ENCODE results near the gene CAPN7. TPM values are rescaled to one million over a fixed set of nuclear protein-coding genes. Genes with fewer than 3 reads are reported as not detected.

CAPN7 gene
- total and polyA plus RNA-seq, 2 donors (not counting 1 experiment from before 2014, with no cell fraction given) = 25.9 to 38.0 TPM

DNA sequence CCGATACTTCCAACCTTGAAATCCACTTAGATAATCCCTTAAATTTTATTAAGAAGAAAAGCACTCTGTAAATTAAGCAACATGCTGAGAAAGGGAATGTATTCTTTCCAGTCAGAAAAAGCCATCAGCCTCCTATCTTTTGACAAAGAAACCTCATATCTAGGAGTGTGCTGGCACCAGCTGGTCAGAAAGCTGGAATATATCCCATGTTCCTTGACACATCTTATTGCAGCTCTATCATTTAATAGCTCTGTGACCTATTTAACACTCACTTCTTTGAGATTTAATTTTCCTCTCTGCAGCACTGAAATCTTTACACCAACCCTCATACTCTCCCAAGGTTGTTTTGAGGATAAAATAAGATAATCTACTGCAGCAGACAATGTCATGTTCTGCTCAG is 30.4 kb upstream of the CAPN7 start:
- H3K9me3 ChIP-seq (ENCODE audit: control insufficient read depth, insufficient read depth, low read depth, low read length) = no peaks in the 10 kb centered on the region
- no peak overlapping the region for H2AFZ ChIP-seq (ENCODE audit: low read length)
- H3K27me3 ChIP-seq (ENCODE audit: control insufficient read depth, insufficient read depth, low read length) = peaks cover 3% of the 10 kb centered on the region
- no peaks in the 10 kb centered on the region for H4K20me1 ChIP-seq (ENCODE audit: control insufficient read depth, extremely low read depth, insufficient read depth, low read length)
- no peak for DNase-seq (ENCODE audit: low read depth in 2 of 2)
- H3K9ac ChIP-seq (ENCODE audit: insufficient read depth, low read length) = no peak overlapping the region
- no peaks in the 10 kb centered on the region for H3K36me3 ChIP-seq (ENCODE audit: control insufficient read depth, insufficient read depth, low read length)
- no peaks in the 10 kb centered on the region for H3K4me1 ChIP-seq (ENCODE audit: control insufficient read depth, extremely low read depth, insufficient read depth, low read length)
- no peak overlapping the region for H3K4me3 ChIP-seq (replicated peaks in 1 of 4; ENCODE audit: control extremely low read depth in 1 of 4, insufficient read depth in 1 of 4, low read depth in 3 of 4, low read length in 4 of 4)
- no peak overlapping the region for H3K4me2 ChIP-seq (ENCODE audit: extremely low read depth, insufficient read depth, low read length)
- no peaks in the 10 kb centered on the region for H3K79me2 ChIP-seq (ENCODE audit: control insufficient read depth, insufficient read depth, low read length)
- no peak overlapping the region for H3K27ac ChIP-seq (ENCODE audit: insufficient read depth, low read length)
- no peak for TF ChIP-seq EZH2 (IDR thresholded peaks at IDR 0.05; ENCODE audit: low read length, missing control alignments)
- no peak for TF ChIP-seq CTCF (conservative IDR thresholded peaks at IDR 0.05 in 1 of 2, IDR thresholded peaks at IDR 0.05 in 1 of 2; ENCODE audit: low read depth in 1 of 2, low read length in 2 of 2)

- Histone ChIP-seq H3K4me2 (ENCODE audit: extremely low read depth, insufficient read depth, low read length) (no peak overlapping the region), H3K4me3 (replicated peaks in 1 of 4; ENCODE audit: control extremely low read depth in 1 of 4, insufficient read depth in 1 of 4, low read depth in 3 of 4, low read length in 4 of 4) (no peak overlapping the region), H3K36me3 (ENCODE audit: control insufficient read depth, insufficient read depth, low read length) (no peaks in the 10 kb centered on the region), H3K27me3 (ENCODE audit: control insufficient read depth, insufficient read depth, low read length) (no peaks in the 10 kb centered on the region), H3K9me3 (ENCODE audit: control insufficient read depth, insufficient read depth, low read depth, low read length) (no peaks in the 10 kb centered on the region), H3K9ac (ENCODE audit: insufficient read depth, low read length) (no peak overlapping the region), H3K79me2 (ENCODE audit: control insufficient read depth, insufficient read depth, low read length) (no peaks in the 10 kb centered on the region), H3K4me1 (ENCODE audit: control insufficient read depth, extremely low read depth, insufficient read depth, low read length) (no peaks in the 10 kb centered on the region), H2AFZ (ENCODE audit: low read length) (no peak overlapping the region), H4K20me1 (ENCODE audit: control insufficient read depth, extremely low read depth, insufficient read depth, low read length) (no peaks in the 10 kb centered on the region), H3K27ac (ENCODE audit: insufficient read depth, low read length) (no peak overlapping the region)
- TF ChIP-seq CTCF (conservative IDR thresholded peaks at IDR 0.05 in 1 of 2, IDR thresholded peaks at IDR 0.05 in 1 of 2; ENCODE audit: low read depth in 1 of 2, low read length in 2 of 2) (no peak), EZH2 (IDR thresholded peaks at IDR 0.05; ENCODE audit: low read length, missing control alignments) (no peak)
- DNase-seq (ENCODE audit: low read depth in 2 of 2) = no peak
Observed at GRCh38 chr3:15180042-15180611, 25.9 kb upstream of the CAPN7 start.

DNA sequence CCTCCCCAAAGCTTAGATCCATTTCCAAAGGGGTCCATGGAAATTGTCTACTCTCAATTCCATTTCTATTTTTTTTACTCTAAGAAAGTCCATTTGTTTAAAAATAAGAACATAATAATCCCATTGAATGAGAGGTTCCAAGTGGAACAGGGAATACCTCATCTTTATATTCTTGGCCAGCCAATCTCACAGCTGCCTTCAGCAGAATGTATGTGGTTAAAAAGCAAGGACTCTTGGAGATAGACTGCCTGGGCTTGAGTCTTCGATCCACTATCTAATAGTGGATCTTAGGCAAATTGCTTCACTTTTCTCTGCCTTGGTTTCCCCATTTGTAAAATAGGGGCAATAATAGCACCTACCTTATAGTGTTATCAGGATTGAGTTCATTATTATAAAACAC is 24.5 kb upstream of the CAPN7 start:
- no peak overlapping the region for H3K9ac ChIP-seq (ENCODE audit: insufficient read depth, low read length)
- no peaks in the 10 kb centered on the region for H3K79me2 ChIP-seq (ENCODE audit: control insufficient read depth, insufficient read depth, low read length)
- H3K36me3 ChIP-seq (ENCODE audit: control insufficient read depth, insufficient read depth, low read length) = no peaks in the 10 kb centered on the region
- H3K4me1 ChIP-seq (ENCODE audit: control insufficient read depth, extremely low read depth, insufficient read depth, low read length) = no peaks in the 10 kb centered on the region
- no peaks in the 10 kb centered on the region for H4K20me1 ChIP-seq (ENCODE audit: control insufficient read depth, extremely low read depth, insufficient read depth, low read length)
- no peak overlapping the region for H3K4me2 ChIP-seq (ENCODE audit: extremely low read depth, insufficient read depth, low read length)
- no peaks in the 10 kb centered on the region for H3K27me3 ChIP-seq (ENCODE audit: control insufficient read depth, insufficient read depth, low read length)
- no peak for DNase-seq (ENCODE audit: low read depth in 2 of 2)
- no peak overlapping the region for H2AFZ ChIP-seq (ENCODE audit: low read length)
- H3K4me3 ChIP-seq (replicated peaks in 1 of 4; ENCODE audit: control extremely low read depth in 1 of 4, insufficient read depth in 1 of 4, low read depth in 3 of 4, low read length in 4 of 4) = no peak overlapping the region
- H3K27ac ChIP-seq (ENCODE audit: insufficient read depth, low read length) = no peak overlapping the region
- no peaks in the 10 kb centered on the region for H3K9me3 ChIP-seq (ENCODE audit: control insufficient read depth, insufficient read depth, low read depth, low read length)
- no peak for TF ChIP-seq CTCF (conservative IDR thresholded peaks at IDR 0.05 in 1 of 2, IDR thresholded peaks at IDR 0.05 in 1 of 2; ENCODE audit: low read depth in 1 of 2, low read length in 2 of 2)
- no peak for TF ChIP-seq EZH2 (IDR thresholded peaks at IDR 0.05; ENCODE audit: low read length, missing control alignments)

Data from fibroblast of lung (primary cell).